GM12875 (cell line): ENCODE data around the gene MTREX.

Experiments
- H3K4me3 ChIP-seq: one replicate; pipeline ENCODE4 v1.5.1; 2011; ENCODE audit warnings: low read depth, low read length, control low read depth
- CTCF ChIP-seq: IDR thresholded peaks from 2 replicates; pipeline ENCODE4 v1.5.1; 2011; ENCODE audit warnings: low read depth, mild to moderate bottlenecking, control low read depth, inconsistent platforms, low read length, moderate library complexity, borderline replicate concordance; ENCODE audit not compliant: insufficient read depth

The MTREX gene

GRCh38 chr5:55407984-55408383 lies 100.2 kb downstream of the MTREX start:
- no peak for TF ChIP-seq CTCF
- H3K4me3 ChIP-seq, result no peak overlapping the region

DNA sequence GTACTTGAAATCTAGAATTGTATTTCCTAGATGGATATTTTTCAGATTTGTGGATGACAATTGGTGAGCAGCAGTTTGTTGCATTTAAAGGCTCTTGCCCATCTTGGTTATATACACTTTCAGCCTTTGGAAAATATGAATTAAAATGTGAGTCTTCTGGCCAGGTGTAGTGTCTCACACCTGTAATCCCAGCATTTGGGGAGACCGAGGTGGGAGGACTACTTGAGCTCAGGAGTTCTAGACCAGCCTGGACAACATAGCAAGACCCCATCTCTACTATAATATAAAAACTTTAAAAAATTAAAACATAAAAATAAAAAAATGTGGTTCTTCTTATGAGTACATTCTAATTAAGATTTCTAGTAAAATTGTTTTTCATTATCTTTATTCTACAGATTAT lies 102.0 kb downstream of the MTREX start:
- H3K4me3 ChIP-seq, result no peak overlapping the region
- TF ChIP-seq CTCF, result no peak

GRCh38 chr5:55410845-55411244 lies 103.1 kb downstream of the MTREX start:
- TF ChIP-seq CTCF, result no peak
- H3K4me3 ChIP-seq, result no peak overlapping the region

DNA sequence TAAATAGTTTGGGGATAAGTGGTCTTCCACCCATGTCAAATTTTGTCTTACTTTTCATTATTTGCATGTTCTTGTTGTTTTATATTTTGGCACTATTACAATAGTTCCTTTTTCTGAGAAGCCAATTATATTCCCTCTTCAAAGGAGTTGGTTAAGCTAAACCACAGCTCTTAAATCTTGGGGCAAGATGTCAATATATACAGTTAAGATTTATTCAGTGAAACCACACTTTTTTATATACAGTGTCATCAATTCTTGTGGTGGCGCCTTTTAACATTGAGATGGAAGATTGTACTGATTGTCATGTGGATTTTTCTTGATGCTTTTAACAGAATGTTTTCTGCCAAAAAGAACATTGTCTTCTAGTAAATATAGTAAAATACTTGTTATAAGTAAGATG lies 104.1 kb downstream of the MTREX start:
- no peak overlapping the region for H3K4me3 ChIP-seq
- no peak for TF ChIP-seq CTCF

- no peak overlapping the region for H3K4me3 ChIP-seq
- no peak for TF ChIP-seq CTCF
Observed at GRCh38 chr5:55413644-55414043, 105.9 kb downstream of the MTREX start.

GRCh38 chr5:55415071-55415470 lies 107.3 kb downstream of the MTREX start:
- H3K4me3 ChIP-seq, result no peak overlapping the region
- TF ChIP-seq CTCF, result no peak

DNA sequence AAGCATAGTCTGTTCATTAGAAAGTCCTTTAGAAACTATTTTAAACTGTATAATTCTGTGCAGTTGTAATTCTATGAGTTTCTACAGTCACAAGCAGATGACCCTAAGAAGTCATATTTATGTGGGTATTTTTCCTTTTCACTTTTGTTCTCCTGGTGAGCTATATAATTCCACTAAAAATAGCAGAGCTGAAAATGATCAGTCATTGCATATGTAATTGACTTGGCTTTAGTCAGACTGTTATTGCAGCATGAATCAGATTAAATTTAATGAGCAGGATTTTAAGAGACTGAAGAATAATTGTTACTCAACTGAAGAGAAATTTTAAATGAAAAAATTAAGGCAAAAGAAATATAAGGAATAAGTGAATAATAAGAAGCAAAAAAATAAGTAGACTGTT lies 108.5 kb downstream of the MTREX start:
- no peak for TF ChIP-seq CTCF
- H3K4me3 ChIP-seq, result no peak overlapping the region
